ENCODE measurements around the gene SAE1. TPM values are rescaled to one million over a fixed set of nuclear protein-coding genes. Genes with fewer than 3 reads are reported as not detected.
A peak's percentile ranks its signal among the peaks of the same experiment; 100 is the strongest.

The SAE1 gene
- total and polyA plus RNA-seq, 7 donors, result 50.5 to 191 (median 109) TPM

DNA sequence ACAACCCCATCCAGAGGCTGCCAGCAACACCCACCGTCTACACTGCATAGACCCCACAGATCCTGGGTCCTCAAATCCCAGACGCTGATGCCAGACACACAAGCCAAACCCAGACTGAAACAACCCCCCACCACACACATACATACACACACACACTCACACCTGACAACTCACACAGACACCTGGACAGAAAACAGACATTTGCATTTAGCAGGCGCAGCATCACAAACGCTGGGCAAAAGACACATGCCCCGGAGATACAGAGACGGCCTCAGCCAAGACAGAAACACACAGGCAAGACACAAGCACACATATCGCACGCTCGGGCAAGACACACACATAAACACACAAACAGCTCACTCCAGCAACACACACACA lies 99.0 kb downstream of the SAE1 start:
- Histone ChIP-seq H3K4me1 (peaks cover 0 to 58% (median 50%) of the 10 kb centered on the region in 4 donors), H3K9me3 (no peaks in the 10 kb centered on the region), H3K36me3 (no peaks in the 10 kb centered on the region), H3K27me3 (no peaks in the 10 kb centered on the region), H3K4me3 (peak overlapping the region; percentile 79 to 99 (median 87)), H3K27ac (peak overlapping the region; percentile 99 to 100 (median 100))
- DNase-seq, result no peak
- intact Hi-C loops (cut with DNase I), result loop anchor here (2.0 to 5.0 kb wide), 2 partner anchors 15 to 77 kb away; no protein-coding TSS in a partner anchor
- TF ChIP-seq POLR2AphosphoS5 (IDR thresholded peaks at IDR 0.05) (peak in 2 of 4 donors; percentile 15 to 33), POLR2A (IDR thresholded peaks at IDR 0.05) (no peak)
- 1 to 7% methylated on average over 9 of the region's 9 CpGs for WGBS, 2 donors

DNA sequence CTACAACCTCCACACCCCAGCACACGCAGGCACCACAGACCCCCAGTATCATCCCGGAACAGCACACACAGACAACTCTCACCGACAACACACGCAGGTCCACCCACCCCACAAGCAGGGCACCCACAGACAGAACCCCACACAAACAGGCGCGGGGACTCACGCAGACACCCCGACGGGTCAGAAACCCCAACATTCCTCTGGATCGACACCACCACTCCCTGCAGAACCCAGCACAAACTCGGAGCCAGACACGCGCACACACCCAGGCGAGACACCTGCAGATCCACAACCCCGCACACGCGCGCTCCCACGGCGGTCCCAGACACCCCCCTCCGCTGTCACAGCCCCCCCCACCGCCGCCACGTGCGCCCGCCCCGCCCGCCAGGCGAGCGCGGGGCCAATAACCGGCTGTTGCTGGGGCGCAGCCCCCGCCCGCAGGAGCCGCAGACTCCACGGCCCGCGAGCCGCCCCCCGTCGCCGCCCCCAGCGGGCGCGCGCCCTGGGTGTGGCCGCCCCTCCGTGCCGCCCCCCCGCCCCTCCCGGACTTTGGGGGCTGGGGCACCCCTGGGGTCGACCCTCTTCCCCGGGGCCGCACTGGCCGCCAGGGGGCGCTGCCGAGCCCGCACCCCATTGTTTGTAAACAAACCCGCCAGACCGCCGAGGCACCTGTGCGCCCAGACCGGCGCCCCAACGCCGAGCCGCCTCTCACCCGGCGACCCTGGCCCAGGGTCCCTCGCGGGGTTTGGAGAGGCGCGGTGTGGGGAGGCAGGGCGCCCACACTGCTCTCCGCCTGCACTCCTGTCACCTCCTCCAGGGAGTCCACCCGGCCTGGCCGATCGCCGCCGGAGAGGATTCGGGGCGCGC lies 99.7 kb downstream of the SAE1 start:
- WGBS, 2 donors, result 1% methylated on average over 84 of the region's 84 CpGs
- DNase-seq, result peak; percentile 84
- peaks cover 0 to 57% (median 48%) of the 10 kb centered on the region in 4 donors for H3K4me1 ChIP-seq
- peak overlapping the region; percentile 79 to 99 (median 87) for H3K4me3 ChIP-seq
- H3K9me3 ChIP-seq, result no peaks in the 10 kb centered on the region
- TF ChIP-seq POLR2A (IDR thresholded peaks at IDR 0.05) (no peak), POLR2AphosphoS5 (IDR thresholded peaks at IDR 0.05) (no peak)
- TF ChIP-seq, protein P1, sequence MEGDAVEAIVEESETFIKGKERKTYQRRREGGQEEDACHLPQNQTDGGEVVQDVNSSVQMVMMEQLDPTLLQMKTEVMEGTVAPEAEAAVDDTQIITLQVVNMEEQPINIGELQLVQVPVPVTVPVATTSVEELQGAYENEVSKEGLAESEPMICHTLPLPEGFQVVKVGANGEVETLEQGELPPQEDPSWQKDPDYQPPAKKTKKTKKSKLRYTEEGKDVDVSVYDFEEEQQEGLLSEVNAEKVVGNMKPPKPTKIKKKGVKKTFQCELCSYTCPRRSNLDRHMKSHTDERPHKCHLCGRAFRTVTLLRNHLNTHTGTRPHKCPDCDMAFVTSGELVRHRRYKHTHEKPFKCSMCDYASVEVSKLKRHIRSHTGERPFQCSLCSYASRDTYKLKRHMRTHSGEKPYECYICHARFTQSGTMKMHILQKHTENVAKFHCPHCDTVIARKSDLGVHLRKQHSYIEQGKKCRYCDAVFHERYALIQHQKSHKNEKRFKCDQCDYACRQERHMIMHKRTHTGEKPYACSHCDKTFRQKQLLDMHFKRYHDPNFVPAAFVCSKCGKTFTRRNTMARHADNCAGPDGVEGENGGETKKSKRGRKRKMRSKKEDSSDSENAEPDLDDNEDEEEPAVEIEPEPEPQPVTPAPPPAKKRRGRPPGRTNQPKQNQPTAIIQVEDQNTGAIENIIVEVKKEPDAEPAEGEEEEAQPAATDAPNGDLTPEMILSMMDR (IDR thresholded peaks at IDR 0.05), result peak; percentile 34 to 94 (median 56)
- intact Hi-C loops (cut with DNase I), result no loop called here
- peak overlapping the region; percentile 99 to 100 (median 100) for H3K27ac ChIP-seq
- H3K36me3 ChIP-seq, result no peaks in the 10 kb centered on the region
- H3K27me3 ChIP-seq, result no peaks in the 10 kb centered on the region

DNA sequence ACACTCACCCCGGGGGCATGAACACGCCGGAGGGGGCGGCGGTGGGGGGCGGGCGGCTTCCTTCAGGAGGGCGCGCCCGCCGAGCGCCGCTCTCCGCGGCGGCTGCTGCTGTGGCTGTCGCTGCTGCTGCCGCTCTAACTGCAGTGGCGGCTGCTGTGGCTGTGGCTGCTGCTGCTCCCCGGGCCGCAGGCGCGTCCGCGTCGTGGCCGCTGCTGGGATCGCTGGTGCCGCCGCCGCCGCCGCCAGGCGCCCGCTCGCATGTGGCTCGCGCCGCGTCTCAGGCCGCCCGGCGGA lies 100.2 kb downstream of the SAE1 start, which contains the start of gene BBC3:
TSS of gene BBC3 (minus strand) at position 279 of the 294 bp plus-strand sequence. CDS start 2,768 bp downstream, outside the sequence.
- Histone ChIP-seq H3K9me3 (no peaks in the 10 kb centered on the region), H3K27me3 (no peaks in the 10 kb centered on the region), H3K4me3 (peak within 1 kb of the TSS; percentile 79 to 99 (median 87)), H3K4me1 (peaks cover 0 to 51% (median 42%) of the 10 kb centered on the region in 4 donors), H3K27ac (peak within 1 kb of the TSS; percentile 99 to 100 (median 100)), H3K36me3 (no peaks in the 10 kb centered on the region)
- 1% methylated on average over 43 of the region's 43 CpGs for WGBS, 2 donors
- DNase-seq, result no peak
- TF ChIP-seq, protein P1 (IDR thresholded peaks at IDR 0.05), result no peak
- TF ChIP-seq EP300 (IDR thresholded peaks at IDR 0.05), result no peak
- no peak for TF ChIP-seq POLR2AphosphoS5 (IDR thresholded peaks at IDR 0.05)
- no peak for TF ChIP-seq POLR2A (IDR thresholded peaks at IDR 0.05)
- intact Hi-C loops (cut with DNase I), result no loop called here

DNA sequence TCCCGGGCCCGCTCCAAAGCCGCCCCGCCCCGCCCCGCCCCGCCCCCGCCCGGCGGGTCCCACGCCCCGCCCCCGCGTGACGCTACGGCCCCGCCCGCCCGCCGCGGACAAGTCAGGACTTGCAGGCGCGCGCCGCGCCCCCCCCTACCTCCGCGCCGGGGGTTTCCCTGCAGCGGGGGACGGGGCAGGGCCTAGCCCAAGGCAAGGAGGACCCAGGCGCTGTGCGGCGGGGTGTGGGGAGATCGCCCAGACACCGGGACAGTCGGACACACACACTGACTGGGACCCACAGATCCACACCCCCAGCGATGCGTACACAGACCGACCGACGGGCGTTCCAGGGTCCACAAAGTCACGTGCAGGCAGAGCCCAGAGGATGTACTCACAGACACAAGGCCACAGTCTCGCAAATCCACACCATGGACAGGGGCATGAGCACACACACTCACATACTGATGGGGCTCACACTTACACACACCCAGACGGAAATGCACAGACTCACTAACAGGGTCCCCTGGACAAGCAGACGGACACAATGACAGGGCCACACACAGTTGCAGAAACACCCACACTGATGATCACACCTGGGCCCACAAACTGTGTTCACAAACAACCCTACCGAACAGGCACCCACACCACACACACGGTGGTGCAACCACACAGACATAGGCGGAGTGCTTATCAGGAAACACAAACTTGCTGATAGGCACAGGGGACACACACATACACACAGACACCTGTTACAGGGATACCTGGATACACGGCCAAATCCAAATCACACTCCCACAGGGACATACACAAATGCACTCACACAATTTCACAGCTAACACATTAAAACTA lies 100.8 kb downstream of the SAE1 start:
- Histone ChIP-seq H3K9me3 (no peaks in the 10 kb centered on the region), H3K36me3 (no peaks in the 10 kb centered on the region), H3K4me3 (peak overlapping the region; percentile 20 to 99 (median 87)), H3K27ac (peak overlapping the region; percentile 99 to 100 (median 100)), H3K4me1 (peaks cover 0 to 49% (median 40%) of the 10 kb centered on the region in 4 donors), H3K27me3 (no peaks in the 10 kb centered on the region)
- WGBS, 2 donors, result 2 to 5% methylated on average over 51 of the region's 51 CpGs
- DNase-seq, result peak; percentile 95
- intact Hi-C loops (cut with DNase I), result no loop called here
- TF ChIP-seq POLR2AphosphoS5 (IDR thresholded peaks at IDR 0.05) (peak in 3 of 4 donors; percentile 50 to 77 (median 72)), EP300 (IDR thresholded peaks at IDR 0.05) (no peak), POLR2A (IDR thresholded peaks at IDR 0.05) (peak in 1 of 2 donors; percentile 61)
- TF ChIP-seq, protein P1 (IDR thresholded peaks at IDR 0.05), result no peak
